Testis (tissue), 3 donors: Measurements from ENCODE around the gene LRP10. TPM values are rescaled to one million over a fixed set of nuclear protein-coding genes. Genes with fewer than 3 reads are reported as not detected.

Experiments
- DNase-seq: peaks from one replicate; pipeline ENCODE4 v3.0.0-alpha.2; 2019
- H3K27ac ChIP-seq, 2 donors: fragments of 200-600 bp; sonication (generic); one replicate each; pipeline ENCODE4 v1.5.1; 2019
- H3K27me3 ChIP-seq: fragments of 200-600 bp; sonication (generic); one replicate; pipeline ENCODE4 v1.5.1; 2019
- H3K36me3 ChIP-seq: fragments of 200-600 bp; sonication (generic); one replicate; pipeline ENCODE4 v1.5.1; 2017; ENCODE audit warnings: low read depth; ENCODE audit errors: missing control alignments
- H3K4me1 ChIP-seq: fragments of 200-600 bp; sonication (generic); one replicate; pipeline ENCODE4 v1.5.1; 2019
- H3K4me3 ChIP-seq, 2 donors: fragments of 200-600 bp; sonication (generic); one replicate each; pipeline ENCODE4 v1.5.1; 2017 to 2019
- H3K9me3 ChIP-seq: fragments of 200-600 bp; sonication (generic); one replicate; pipeline ENCODE4 v1.5.1; 2017
- POLR2A ChIP-seq: fragments of 450-650 bp; IDR thresholded peaks from one replicate; pipeline ENCODE4 v1.6.1; 2017; ENCODE audit warnings: antibody characterized with exemption, mild to moderate bottlenecking, moderate library complexity
- WGBS, 2 donors: methylation state at CpG; one replicate each; pipeline ENCODE4 v1.1.5; 2018; 5-methylcytosine and 5-hydroxymethylcytosine counted together
- intact Hi-C: fragments of 100-400 bp; cut with DNase I; formaldehyde crosslinking; loops from one replicate; pipeline ENCODE4 v1.15.1; 2023; ENCODE audit warnings: low total_unique reads
- polyA plus RNA-seq: library from polyadenylated mRNA; stranded (reverse); fragments of 350-450 nt; fragmentation: Illumina TruSeq; extraction: RNeasy Lipid Tissue Mini Kit (QIAGEN cat#74804); gene quantifications from one replicate; pipeline ENCODE4 v1.2.3, GENCODE V29; 2014; ENCODE audit warnings: low read depth, low replicate concordance; ENCODE audit not compliant: insufficient read depth
- total RNA-seq, 2 donors: library from RNA; depleted of rRNA; stranded (reverse); fragments of >200 nt; gene quantifications; one replicate each; pipeline ENCODE4 v1.2.3, GENCODE V29; 2016
- TF ChIP-seq, protein P1 (sequence below), 3 experiments: fragments of 450-650 bp in 2 of 3; fragments of 200-600 bp in 1 of 3; sonication (generic) in 1 of 3; IDR thresholded peaks; one replicate each; pipeline ENCODE4 v1.5.1; 2016 to 2019; ENCODE audit warnings: antibody characterized with exemption in 3 of 3, mild to moderate bottlenecking in 2 of 3, moderate library complexity in 1 of 3

Gene LRP10
- total and polyA plus RNA-seq, 3 donors from 2014 or later = 41.3 to 67.7 (median 58.2) TPM

DNA sequence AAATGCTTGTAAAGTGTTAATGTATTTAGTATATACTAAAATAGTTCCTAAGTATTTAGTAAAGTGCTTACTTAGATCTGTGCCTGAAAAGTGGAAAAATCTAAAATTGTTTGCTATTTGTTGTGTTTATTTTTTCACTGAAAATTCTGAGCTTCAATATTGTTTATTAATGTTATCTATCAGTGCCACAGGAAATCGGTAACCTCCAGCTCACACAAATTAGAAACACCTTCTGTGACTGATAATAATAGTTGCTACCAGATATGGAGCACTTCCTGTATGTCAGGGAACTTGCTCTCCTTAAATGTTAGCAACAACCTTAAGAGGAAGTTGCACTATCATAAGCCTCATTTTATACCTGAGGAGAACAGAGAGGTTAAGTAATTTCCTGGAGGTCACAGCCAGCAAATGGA, 723 bp upstream of the LRP10 start:
- Histone ChIP-seq H3K4me1 (peaks cover 6% of the 10 kb centered on the region), H3K9me3 (no peaks in the 10 kb centered on the region)

DNA sequence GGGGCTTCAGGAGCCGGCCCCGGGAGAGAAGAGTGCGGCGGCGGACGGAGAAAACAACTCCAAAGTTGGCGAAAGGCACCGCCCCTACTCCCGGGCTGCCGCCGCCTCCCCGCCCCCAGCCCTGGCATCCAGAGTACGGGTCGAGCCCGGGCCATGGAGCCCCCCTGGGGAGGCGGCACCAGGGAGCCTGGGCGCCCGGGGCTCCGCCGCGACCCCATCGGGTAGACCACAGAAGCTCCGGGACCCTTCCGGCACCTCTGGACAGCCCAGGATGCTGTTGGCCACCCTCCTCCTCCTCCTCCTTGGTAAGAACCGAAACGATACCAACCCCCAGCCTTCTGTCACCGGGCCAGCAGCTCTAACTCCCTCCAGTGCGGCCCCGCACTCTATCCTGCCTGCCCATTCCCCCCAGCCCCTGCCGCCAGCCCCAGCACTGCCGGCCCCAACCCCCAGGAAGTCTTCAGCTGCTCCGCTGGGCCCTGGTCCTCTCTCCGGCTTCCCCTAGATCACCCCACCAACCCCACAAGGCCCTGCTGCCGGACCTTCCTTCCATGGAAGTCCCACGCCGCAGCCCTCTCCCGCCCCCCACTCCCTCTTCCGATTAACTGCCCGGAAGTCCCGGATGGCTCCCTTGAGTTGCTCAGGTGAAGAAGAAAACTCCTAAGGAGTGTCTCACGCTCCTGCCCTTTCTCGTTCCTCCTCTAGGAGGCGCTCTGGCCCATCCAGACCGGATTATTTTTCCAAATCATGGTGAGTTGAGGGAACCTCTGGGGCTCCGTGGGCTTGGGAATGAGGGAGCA, 693 bp downstream of the LRP10 start:
- H3K27me3 ChIP-seq = no peaks in the 10 kb centered on the region
- H3K4me1 ChIP-seq = peaks cover 6% of the 10 kb centered on the region
- H3K4me3 ChIP-seq = peak overlapping the region; percentile 79 to 92
- TF ChIP-seq, protein P1, sequence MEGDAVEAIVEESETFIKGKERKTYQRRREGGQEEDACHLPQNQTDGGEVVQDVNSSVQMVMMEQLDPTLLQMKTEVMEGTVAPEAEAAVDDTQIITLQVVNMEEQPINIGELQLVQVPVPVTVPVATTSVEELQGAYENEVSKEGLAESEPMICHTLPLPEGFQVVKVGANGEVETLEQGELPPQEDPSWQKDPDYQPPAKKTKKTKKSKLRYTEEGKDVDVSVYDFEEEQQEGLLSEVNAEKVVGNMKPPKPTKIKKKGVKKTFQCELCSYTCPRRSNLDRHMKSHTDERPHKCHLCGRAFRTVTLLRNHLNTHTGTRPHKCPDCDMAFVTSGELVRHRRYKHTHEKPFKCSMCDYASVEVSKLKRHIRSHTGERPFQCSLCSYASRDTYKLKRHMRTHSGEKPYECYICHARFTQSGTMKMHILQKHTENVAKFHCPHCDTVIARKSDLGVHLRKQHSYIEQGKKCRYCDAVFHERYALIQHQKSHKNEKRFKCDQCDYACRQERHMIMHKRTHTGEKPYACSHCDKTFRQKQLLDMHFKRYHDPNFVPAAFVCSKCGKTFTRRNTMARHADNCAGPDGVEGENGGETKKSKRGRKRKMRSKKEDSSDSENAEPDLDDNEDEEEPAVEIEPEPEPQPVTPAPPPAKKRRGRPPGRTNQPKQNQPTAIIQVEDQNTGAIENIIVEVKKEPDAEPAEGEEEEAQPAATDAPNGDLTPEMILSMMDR (IDR thresholded peaks at IDR 0.05) = peak; percentile 87 to 96 (median 94)
- no peak for TF ChIP-seq POLR2A
- H3K9me3 ChIP-seq = no peaks in the 10 kb centered on the region
- WGBS, 2 donors = 0% methylated on average over 21 to 44 of the region's 45 CpGs
- H3K27ac ChIP-seq = peak overlapping the region; percentile 95 to 99
- intact Hi-C loops = no loop called here
- peak; percentile 93 for DNase-seq
- no peaks in the 10 kb centered on the region for H3K36me3 ChIP-seq

More for the DNA sequence above, 723 bp upstream of the LRP10 start:
- TF ChIP-seq POLR2A = no peak
- DNase-seq = no peak
- no peaks in the 10 kb centered on the region for H3K36me3 ChIP-seq
- H3K27me3 ChIP-seq = no peaks in the 10 kb centered on the region
- H3K4me3 ChIP-seq = peak overlapping the region; percentile 79 to 92
- intact Hi-C loops = no loop called here
- WGBS, 2 donors = 0 to 6% methylated on average over 1 of the region's 1 CpG
- H3K27ac ChIP-seq = peak overlapping the region; percentile 95 to 99

DNA sequence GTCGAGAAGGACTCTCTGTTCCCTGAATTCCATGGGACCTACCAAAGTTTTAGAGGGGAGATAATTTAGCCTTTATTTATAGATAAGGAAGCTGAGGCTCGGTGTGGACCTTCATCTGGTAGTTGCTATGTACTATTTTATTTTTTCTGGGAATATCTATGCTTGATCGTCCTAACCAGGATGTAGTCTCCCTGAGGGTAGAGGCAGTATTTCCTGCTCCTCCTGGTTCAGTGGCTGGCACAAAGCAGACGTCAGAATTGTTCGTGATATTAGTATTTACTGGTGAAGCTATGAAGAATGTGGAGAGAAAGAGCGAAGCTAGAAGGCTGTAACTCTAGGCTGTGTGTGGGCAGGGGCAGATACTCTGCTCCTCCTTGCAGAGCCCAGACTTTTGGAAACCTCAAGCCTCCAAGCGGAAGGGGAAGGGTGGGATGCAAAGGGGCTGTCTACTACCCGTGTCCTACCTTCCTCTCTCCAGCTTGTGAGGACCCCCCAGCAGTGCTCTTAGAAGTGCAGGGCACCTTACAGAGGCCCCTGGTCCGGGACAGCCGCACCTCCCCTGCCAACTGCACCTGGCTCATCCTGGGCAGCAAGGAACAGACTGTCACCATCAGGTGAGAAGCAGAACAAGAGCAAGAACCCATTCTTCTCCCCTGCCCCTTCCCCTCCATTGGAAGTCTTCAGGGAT, 1.4 kb downstream of the LRP10 start:
- intact Hi-C loops = no loop called here
- no peaks in the 10 kb centered on the region for H3K36me3 ChIP-seq
- TF ChIP-seq POLR2A = no peak
- TF ChIP-seq, protein P1 (IDR thresholded peaks at IDR 0.05) = no peak
- peaks cover 6% of the 10 kb centered on the region for H3K4me1 ChIP-seq
- no peaks in the 10 kb centered on the region for H3K9me3 ChIP-seq
- H3K27me3 ChIP-seq = no peaks in the 10 kb centered on the region
- DNase-seq = no peak
- peak overlapping the region; percentile 95 to 99 for H3K27ac ChIP-seq
- WGBS, 2 donors = 24 to 29% methylated on average over 10 of the region's 10 CpGs
- H3K4me3 ChIP-seq = peak overlapping the region; percentile 79 to 92

DNA sequence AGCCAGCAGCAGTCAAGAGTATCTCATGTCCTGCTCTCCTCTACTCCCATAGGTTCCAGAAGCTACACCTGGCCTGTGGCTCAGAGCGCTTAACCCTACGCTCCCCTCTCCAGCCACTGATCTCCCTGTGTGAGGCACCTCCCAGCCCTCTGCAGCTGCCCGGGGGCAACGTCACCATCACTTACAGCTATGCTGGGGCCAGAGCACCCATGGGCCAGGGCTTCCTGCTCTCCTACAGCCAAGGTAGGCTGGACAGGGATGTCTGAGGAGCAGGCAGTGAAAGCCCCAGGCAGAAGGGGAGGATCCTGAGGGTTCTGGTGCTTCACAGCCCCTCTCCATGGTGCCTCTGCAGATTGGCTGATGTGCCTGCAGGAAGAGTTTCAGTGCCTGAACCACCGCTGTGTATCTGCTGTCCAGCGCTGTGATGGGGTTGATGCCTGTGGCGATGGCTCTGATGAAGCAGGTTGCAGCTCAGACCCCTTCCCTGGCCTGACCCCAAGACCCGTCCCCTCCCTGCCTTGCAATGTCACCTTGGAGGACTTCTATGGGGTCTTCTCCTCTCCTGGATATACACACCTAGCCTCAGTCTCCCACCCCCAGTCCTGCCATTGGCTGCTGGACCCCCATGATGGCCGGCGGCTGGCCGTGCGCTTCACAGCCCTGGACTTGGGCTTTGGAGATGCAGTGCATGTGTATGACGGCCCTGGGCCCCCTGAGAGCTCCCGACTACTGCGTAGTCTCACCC, 3.6 kb downstream of the LRP10 start:
- H3K36me3 ChIP-seq = no peaks in the 10 kb centered on the region
- no peaks in the 10 kb centered on the region for H3K9me3 ChIP-seq
- 96% methylated on average over 12 to 15 of the region's 15 CpGs for WGBS, 2 donors
- H3K4me1 ChIP-seq = peaks cover 6% of the 10 kb centered on the region
- intact Hi-C loops = no loop called here
- no peak for TF ChIP-seq POLR2A
- TF ChIP-seq, protein P1 (IDR thresholded peaks at IDR 0.05) = no peak
- no peak overlapping the region for H3K27ac ChIP-seq
- DNase-seq = no peak
- H3K4me3 ChIP-seq = no peak overlapping the region
- no peaks in the 10 kb centered on the region for H3K27me3 ChIP-seq
